HCT116 (cell line): ENCODE measurements around the gene FGGY. TPM values are rescaled to one million over a fixed set of nuclear protein-coding genes. Genes with fewer than 3 reads are reported as not detected.

ENCODE experiments used
- ATAC-seq: fragments of 200-7000 bp; cut with Tn5 transposase; 2 replicates; pipeline ENCODE4 v1.9.1; 2020; ENCODE audit warnings: mild to moderate bottlenecking, moderate library complexity
- BruUV-seq: library from RNA; stranded (reverse); fragments of 400-500 nt; replicated peaks from 2 replicates; lab custom pipeline; 2021; lab: Mats Ljungman, UMichigan
- CTCF ChIA-PET: fragments of 300-600 bp; sonication (Branson Sonifier 250); formaldehyde crosslinking; loops from one replicate; lab custom pipeline; 2021; ENCODE audit warnings: antibody characterized with exemption; lab: Charles Lee
- POLR2A ChIA-PET: fragments of 300-600, 350-600 bp; sonication (Branson Sonifier 250); formaldehyde crosslinking; loops from one replicate; lab custom pipeline; 2021; ENCODE audit warnings: antibody characterized with exemption; lab: Charles Lee
- RAD21 ChIA-PET, 2 experiments: fragments of 300-600 bp; sonication (Branson Sonifier 250); formaldehyde crosslinking; loops; one replicate each; lab custom pipeline; 2023; ENCODE audit warnings: low total read pairs in 2 of 2; ENCODE audit not compliant: uncharacterized antibody in 2 of 2, unreplicated experiment in 2 of 2, low non-redundant PET in 1 of 2; lab: Charles Lee
- DNase-seq: peaks from one replicate; pipeline ENCODE4 v3.0.0-alpha.2; 2010; ENCODE audit warnings: low read depth, low spot score
- H2AFZ ChIP-seq: fragments of 200-600 bp; shearing (Covaris generic), sonication (generic); 2 replicates; pipeline ENCODE4 v1.6.1; 2017; ENCODE audit warnings: low read depth, mixed run types, mixed read lengths, antibody characterized with exemption, low read length; ENCODE audit not compliant: poor library complexity, severe bottlenecking
- H3K27ac ChIP-seq: 2 replicates; pipeline ENCODE4 v1.5.1; 2012; ENCODE audit warnings: low read depth, low read length
- H3K27me3 ChIP-seq: fragments of 200-600 bp; sonication (generic); 2 replicates; pipeline ENCODE4 v1.6.1; 2016; ENCODE audit warnings: mixed run types, low read length, mixed read lengths; ENCODE audit not compliant: insufficient read depth
- H3K36me3 ChIP-seq, 2 experiments: fragments of 200-500 bp in 1 of 2; fragments of 200-600 bp in 1 of 2; sonication (Bioruptor generic) in 1 of 2; sonication (generic) in 1 of 2; 2 replicates each; pipeline versions ENCODE4 v1.5.1 to v1.6.1; 2014 to 2016; ENCODE audit warnings: low read length in 2 of 2, inconsistent platforms in 1 of 2, mixed read lengths in 1 of 2, mixed run types in 1 of 2; ENCODE audit not compliant: insufficient read depth in 2 of 2, control insufficient read depth in 1 of 2
- H3K4me1 ChIP-seq, 2 experiments: fragments of 200-600 bp in 1 of 2; sonication (generic) in 1 of 2; 2 replicates each; pipeline versions ENCODE4 v1.5.1 to v1.6.1; 2012 to 2017; ENCODE audit warnings: low read length in 2 of 2, inconsistent platforms in 1 of 2, mild to moderate bottlenecking in 1 of 2, mixed read lengths in 1 of 2, mixed run types in 1 of 2, moderate library complexity in 1 of 2; ENCODE audit not compliant: insufficient read depth in 2 of 2, control insufficient read depth in 1 of 2
- H3K4me2 ChIP-seq: fragments of 200-600 bp; sonication (generic); 2 replicates; pipeline ENCODE4 v1.6.1; 2017; ENCODE audit warnings: mixed run types, low read length, mixed read lengths
- H3K4me3 ChIP-seq, 2 experiments: fragments of 200-600 bp in 1 of 2; sonication (generic) in 1 of 2; replicated peaks in 1 of 2; 2 replicates each; pipeline ENCODE4 v1.5.1; 2011 to 2016; ENCODE audit warnings: low read length in 2 of 2, control low read depth in 1 of 2, low read depth in 1 of 2, mild to moderate bottlenecking in 1 of 2, mixed read lengths in 1 of 2, mixed run types in 1 of 2
- H3K79me2 ChIP-seq: fragments of 200-600 bp; sonication (generic); 2 replicates; pipeline ENCODE4 v1.6.1; 2017; ENCODE audit warnings: mild to moderate bottlenecking, mixed run types, low read length, moderate library complexity, mixed read lengths; ENCODE audit not compliant: insufficient read depth
- H3K9ac ChIP-seq: fragments of 200-600 bp; sonication (generic); 2 replicates; pipeline ENCODE4 v1.6.1; 2016; ENCODE audit warnings: low read length, mixed read lengths
- H3K9me2 ChIP-seq: fragments of 200-600 bp; sonication (generic), shearing (Covaris generic); 2 replicates; pipeline ENCODE4 v1.6.1; 2017; ENCODE audit warnings: mixed run types, mild to moderate bottlenecking, moderate library complexity; ENCODE audit not compliant: insufficient read depth
- H3K9me3 ChIP-seq, 2 experiments: fragments of 200-500 bp in 1 of 2; fragments of 200-600 bp in 1 of 2; sonication (Bioruptor generic) in 1 of 2; sonication (generic) in 1 of 2; 2 replicates each; pipeline ENCODE4 v1.6.1; 2014 to 2017; ENCODE audit warnings: low read length in 2 of 2, mixed read lengths in 2 of 2, inconsistent platforms in 1 of 2, low read depth in 1 of 2, mild to moderate bottlenecking in 1 of 2, mixed run types in 1 of 2, moderate library complexity in 1 of 2; ENCODE audit not compliant: control insufficient read depth in 1 of 2, insufficient read depth in 1 of 2
- H4K20me1 ChIP-seq: fragments of 200-600 bp; sonication (generic), shearing (Covaris generic); 2 replicates; pipeline ENCODE4 v1.6.1; 2017; ENCODE audit warnings: mixed run types, mild to moderate bottlenecking, moderate library complexity; ENCODE audit not compliant: insufficient read depth
- ATF3 ChIP-seq: IDR thresholded peaks from 2 replicates; pipeline ENCODE4 v1.6.1; 2012
- CBX3 ChIP-seq: IDR thresholded peaks from 2 replicates; pipeline ENCODE4 v1.6.1; 2012; ENCODE audit warnings: low read depth
- ELF1 ChIP-seq: IDR thresholded peaks from 2 replicates; pipeline ENCODE4 v1.6.1; 2012; ENCODE audit warnings: low read depth, borderline replicate concordance
- EZH2 ChIP-seq: fragments of 200-600 bp; sonication (generic); IDR thresholded peaks from 2 replicates; pipeline ENCODE4 v1.6.1; 2017; ENCODE audit warnings: antibody characterized with exemption, mixed run types
- FOSL1 ChIP-seq: IDR thresholded peaks from 2 replicates; pipeline ENCODE4 v1.6.1; 2012; ENCODE audit warnings: low read depth
- JUND ChIP-seq: IDR thresholded peaks from 2 replicates; pipeline ENCODE4 v1.6.1; 2012
- POLR2A ChIP-seq: IDR thresholded peaks from 2 replicates; pipeline ENCODE4 v1.7.0; 2011; ENCODE audit warnings: borderline replicate concordance; ENCODE audit not compliant: insufficient read depth, insufficient read length; ENCODE audit errors: extremely low read depth
- POLR2AphosphoS5 ChIP-seq: IDR thresholded peaks from 2 replicates; pipeline ENCODE4 v1.6.1; 2011; ENCODE audit warnings: mild to moderate bottlenecking, low read depth, low read length, moderate library complexity
- RAD21 ChIP-seq: IDR thresholded peaks from 2 replicates; pipeline ENCODE4 v1.6.1; 2012; ENCODE audit warnings: low read depth, mild to moderate bottlenecking
- SIN3A ChIP-seq: IDR thresholded peaks from 2 replicates; pipeline ENCODE4 v1.6.1; 2012; ENCODE audit warnings: low read depth
- SP1 ChIP-seq: IDR thresholded peaks from 2 replicates; pipeline ENCODE4 v1.6.1; 2012; ENCODE audit warnings: low read depth
- SRF ChIP-seq: IDR thresholded peaks from 2 replicates; pipeline ENCODE4 v1.6.1; 2012; ENCODE audit warnings: low read depth
- TCF7L2 ChIP-seq: IDR thresholded peaks from 2 replicates; pipeline ENCODE4 v1.7.0; 2011; ENCODE audit warnings: borderline replicate concordance, inconsistent platforms; ENCODE audit not compliant: insufficient read depth, insufficient read length; ENCODE audit errors: extremely low read depth
- YY1 ChIP-seq: IDR thresholded peaks from 2 replicates; pipeline ENCODE4 v1.6.1; 2011; ENCODE audit warnings: low read length, low read depth, moderate library complexity, mild to moderate bottlenecking; ENCODE audit not compliant: insufficient replicate concordance; ENCODE audit errors: extremely low read depth
- ZFX ChIP-seq: fragments of 450-650 bp; IDR thresholded peaks from 2 replicates; pipeline ENCODE4 v1.6.1; 2017
- intact Hi-C: fragments of 100-400 bp; cut with micrococcal nuclease; formaldehyde crosslinking; loops from 2 replicates; pipeline ENCODE4 v1.10.0; 2022
- total RNA-seq: library from RNA; stranded (reverse); gene quantifications from one replicate; pipeline ENCODE4 v1.2.1, GENCODE V29; 2021; ENCODE audit not compliant: unreplicated experiment
- TF ChIP-seq, protein P1 (sequence below), 3 experiments: fragments of 200-600 bp in 1 of 3; sonication (generic) in 1 of 3; IDR thresholded peaks in 2 of 3; conservative IDR thresholded peaks in 1 of 3; 2 replicates each; pipeline ENCODE4 v1.5.1; 2012 to 2017; ENCODE audit warnings: low read depth in 2 of 3, low read length in 2 of 3, antibody characterized with exemption in 1 of 3, borderline replicate concordance in 1 of 3, control low read depth in 1 of 3, mild to moderate bottlenecking in 1 of 3, mixed read lengths in 1 of 3, mixed run types in 1 of 3, moderate library complexity in 1 of 3; ENCODE audit not compliant: insufficient read depth in 1 of 3
- TF ChIP-seq, protein P2 (sequence below): IDR thresholded peaks from 2 replicates; pipeline ENCODE4 v1.6.1; 2011; ENCODE audit warnings: mild to moderate bottlenecking, low read length, moderate library complexity; ENCODE audit not compliant: insufficient replicate concordance; ENCODE audit errors: extremely low read depth

The FGGY gene
- total RNA-seq, 1 experiment from 2014 or later, result 10.6 TPM

GRCh38 chr1:59417406-59417805 lies 120.5 kb downstream of the FGGY start (continued):
- TF ChIP-seq, protein P1, sequence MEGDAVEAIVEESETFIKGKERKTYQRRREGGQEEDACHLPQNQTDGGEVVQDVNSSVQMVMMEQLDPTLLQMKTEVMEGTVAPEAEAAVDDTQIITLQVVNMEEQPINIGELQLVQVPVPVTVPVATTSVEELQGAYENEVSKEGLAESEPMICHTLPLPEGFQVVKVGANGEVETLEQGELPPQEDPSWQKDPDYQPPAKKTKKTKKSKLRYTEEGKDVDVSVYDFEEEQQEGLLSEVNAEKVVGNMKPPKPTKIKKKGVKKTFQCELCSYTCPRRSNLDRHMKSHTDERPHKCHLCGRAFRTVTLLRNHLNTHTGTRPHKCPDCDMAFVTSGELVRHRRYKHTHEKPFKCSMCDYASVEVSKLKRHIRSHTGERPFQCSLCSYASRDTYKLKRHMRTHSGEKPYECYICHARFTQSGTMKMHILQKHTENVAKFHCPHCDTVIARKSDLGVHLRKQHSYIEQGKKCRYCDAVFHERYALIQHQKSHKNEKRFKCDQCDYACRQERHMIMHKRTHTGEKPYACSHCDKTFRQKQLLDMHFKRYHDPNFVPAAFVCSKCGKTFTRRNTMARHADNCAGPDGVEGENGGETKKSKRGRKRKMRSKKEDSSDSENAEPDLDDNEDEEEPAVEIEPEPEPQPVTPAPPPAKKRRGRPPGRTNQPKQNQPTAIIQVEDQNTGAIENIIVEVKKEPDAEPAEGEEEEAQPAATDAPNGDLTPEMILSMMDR (IDR thresholded peaks at IDR 0.05 in 2 of 3, conservative IDR thresholded peaks at IDR 0.05 in 1 of 3; ENCODE audit: borderline replicate concordance in 1 of 3, insufficient read depth in 1 of 3, low read depth in 2 of 3, low read length in 2 of 3), result no peak
- TF ChIP-seq ELF1 (no peak), TCF7L2 (no peak), SIN3A (no peak), RAD21 (no peak)

- ChIA-PET CTCF (no interaction called here), POLR2A (no interaction called here), RAD21 (no interaction called here)
- Histone ChIP-seq H4K20me1 (no peaks in the 10 kb centered on the region), H3K27ac (no peak overlapping the region), H3K79me2 (no peaks in the 10 kb centered on the region), H3K4me1 (no peaks in the 10 kb centered on the region), H3K4me2 (no peak overlapping the region), H3K36me3 (no peaks in the 10 kb centered on the region), H3K27me3 (no peaks in the 10 kb centered on the region), H3K9me3 (no peaks in the 10 kb centered on the region), H3K9ac (no peak overlapping the region), H3K4me3 (no peak overlapping the region), H3K9me2 (no peaks in the 10 kb centered on the region), H2AFZ (no peak overlapping the region)
- DNase-seq (no peak), ATAC-seq (no peak)
- no peak for TF ChIP-seq POLR2A
- TF ChIP-seq FOSL1, result no peak
- no peak for TF ChIP-seq SRF
- TF ChIP-seq SP1, result no peak
- no peak for TF ChIP-seq JUND
- TF ChIP-seq POLR2AphosphoS5, result no peak
- TF ChIP-seq ATF3, result no peak
- TF ChIP-seq, protein P2, sequence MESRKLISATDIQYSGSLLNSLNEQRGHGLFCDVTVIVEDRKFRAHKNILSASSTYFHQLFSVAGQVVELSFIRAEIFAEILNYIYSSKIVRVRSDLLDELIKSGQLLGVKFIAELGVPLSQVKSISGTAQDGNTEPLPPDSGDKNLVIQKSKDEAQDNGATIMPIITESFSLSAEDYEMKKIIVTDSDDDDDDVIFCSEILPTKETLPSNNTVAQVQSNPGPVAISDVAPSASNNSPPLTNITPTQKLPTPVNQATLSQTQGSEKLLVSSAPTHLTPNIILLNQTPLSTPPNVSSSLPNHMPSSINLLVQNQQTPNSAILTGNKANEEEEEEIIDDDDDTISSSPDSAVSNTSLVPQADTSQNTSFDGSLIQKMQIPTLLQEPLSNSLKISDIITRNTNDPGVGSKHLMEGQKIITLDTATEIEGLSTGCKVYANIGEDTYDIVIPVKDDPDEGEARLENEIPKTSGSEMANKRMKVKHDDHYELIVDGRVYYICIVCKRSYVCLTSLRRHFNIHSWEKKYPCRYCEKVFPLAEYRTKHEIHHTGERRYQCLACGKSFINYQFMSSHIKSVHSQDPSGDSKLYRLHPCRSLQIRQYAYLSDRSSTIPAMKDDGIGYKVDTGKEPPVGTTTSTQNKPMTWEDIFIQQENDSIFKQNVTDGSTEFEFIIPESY, result no peak
- no peak for TF ChIP-seq CBX3
- TF ChIP-seq ZFX, result no peak
- TF ChIP-seq SIN3A, result no peak
- no peak for TF ChIP-seq EZH2
- TF ChIP-seq, protein P1 (IDR thresholded peaks at IDR 0.05 in 2 of 3, conservative IDR thresholded peaks at IDR 0.05 in 1 of 3; ENCODE audit: borderline replicate concordance in 1 of 3, insufficient read depth in 1 of 3, low read depth in 2 of 3, low read length in 2 of 3), result no peak
- no peak for TF ChIP-seq YY1
- no TSS peak for BruUV-seq
- intact Hi-C loops, result no loop called here
These were observed 121.7 kb downstream of the FGGY start for GRCh38 chr1:59418363-59419144.
